PFSK-1 (cell line): ENCODE measurements around the gene SRP19.

Experiments
- FOXP2 ChIP-seq: optimal IDR thresholded peaks from 2 replicates; pipeline ENCODE3; 2011; ENCODE audit warnings: borderline replicate concordance, control low read depth, inconsistent platforms; ENCODE audit not compliant: insufficient read depth; ENCODE audit errors: extremely low read length, extremely low read depth
- POLR2AphosphoS5 ChIP-seq: IDR thresholded peaks from 2 replicates; pipeline ENCODE4 v1.6.1; 2012; ENCODE audit warnings: low read depth, mild to moderate bottlenecking, control low read depth, low read length, moderate library complexity
- REST ChIP-seq, 2 experiments: IDR thresholded peaks; 2 replicates each; pipeline versions ENCODE4 v1.6.1 to v1.8.0; 2011 to 2012; ENCODE audit warnings: low read depth in 2 of 2, low read length in 2 of 2, control low read depth in 1 of 2, inconsistent platforms in 1 of 2, mild to moderate bottlenecking in 1 of 2, moderate library complexity in 1 of 2; ENCODE audit not compliant: insufficient read depth in 1 of 2
- SIN3A ChIP-seq: IDR thresholded peaks from 2 replicates; pipeline ENCODE4 v1.6.1; 2012; ENCODE audit warnings: mild to moderate bottlenecking, low read length, moderate library complexity, borderline replicate concordance; ENCODE audit not compliant: insufficient read depth
- TAF1 ChIP-seq: IDR thresholded peaks from 2 replicates; pipeline ENCODE4 v1.6.1; 2012; ENCODE audit warnings: low read length, control low read depth, borderline replicate concordance; ENCODE audit not compliant: insufficient read depth

The SRP19 gene

GRCh38 chr5:112857866-112858265, 3.2 kb upstream of the SRP19 start:
- no peak for TF ChIP-seq SIN3A
- no peak for TF ChIP-seq REST (IDR thresholded peaks at IDR 0.05; ENCODE audit: insufficient read depth in 1 of 2, low read depth in 2 of 2, low read length in 2 of 2)
- TF ChIP-seq TAF1, result no peak
- no peak for TF ChIP-seq POLR2AphosphoS5
- TF ChIP-seq FOXP2, result no peak

GRCh38 chr5:112861638-112861985, 525 bp downstream of the SRP19 start:
- TF ChIP-seq POLR2AphosphoS5 (no peak), REST (IDR thresholded peaks at IDR 0.05; ENCODE audit: insufficient read depth in 1 of 2, low read depth in 2 of 2, low read length in 2 of 2) (no peak), TAF1 (no peak), FOXP2 (no peak), SIN3A (no peak)

GRCh38 chr5:112862085-112862484, 998 bp downstream of the SRP19 start:
- TF ChIP-seq REST (IDR thresholded peaks at IDR 0.05; ENCODE audit: insufficient read depth in 1 of 2, low read depth in 2 of 2, low read length in 2 of 2), result no peak
- no peak for TF ChIP-seq TAF1
- no peak for TF ChIP-seq SIN3A
- TF ChIP-seq POLR2AphosphoS5, result no peak
- no peak for TF ChIP-seq FOXP2

- no peak for TF ChIP-seq TAF1
These were observed 2.5 kb downstream of the SRP19 start for GRCh38 chr5:112863549-112863948.

- TF ChIP-seq POLR2AphosphoS5 (no peak), SIN3A (no peak)
These were observed 4.0 kb downstream of the SRP19 start for GRCh38 chr5:112865128-112865527.

- TF ChIP-seq REST (IDR thresholded peaks at IDR 0.05; ENCODE audit: insufficient read depth in 1 of 2, low read depth in 2 of 2, low read length in 2 of 2) (no peak), POLR2AphosphoS5 (no peak), FOXP2 (no peak), SIN3A (no peak)
These were observed 5.7 kb downstream of the SRP19 start for GRCh38 chr5:112866739-112867138.
